ENCODE data around the gene PCSK5. TPM values are rescaled to one million over a fixed set of nuclear protein-coding genes. Genes with fewer than 3 reads are reported as not detected.

The PCSK5 gene
- total and polyA plus RNA-seq, 12 donors, result 2.2 to 31.8 (median 8.4) TPM

DNA sequence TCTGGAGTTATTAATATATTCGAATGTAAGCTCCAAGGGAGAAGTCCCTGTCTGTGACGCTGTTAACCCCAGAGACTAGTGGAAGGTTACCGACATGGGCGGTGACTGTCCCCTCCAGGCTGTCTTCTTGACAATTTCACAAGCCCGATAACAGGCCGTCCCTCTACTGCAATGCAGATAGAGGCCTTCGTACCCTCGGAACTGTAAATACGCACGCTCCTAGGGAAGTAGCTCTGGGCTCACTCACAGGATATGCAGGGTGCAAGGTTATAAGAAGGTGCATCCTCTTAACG lies 504.4 kb downstream of the PCSK5 start:
- WGBS, 4 donors, result 0 to 1% (median 0%) methylated on average over 9 to 11 of the region's 11 CpGs
- Histone ChIP-seq H3K27ac (peak overlapping the region; percentile 94 to 99 (median 96)), H3K36me3 (replicated peaks in 1 of 2) (no peaks in the 10 kb centered on the region), H3K9me3 (replicated peaks in 1 of 3) (no peaks in the 10 kb centered on the region), H3K4me3 (peak overlapping the region; percentile 78 to 94 (median 82)), H3K4me1 (replicated peaks in 1 of 2) (peaks cover 4 to 20% of the 10 kb centered on the region in 2 donors), H3K27me3 (no peaks in the 10 kb centered on the region)
- TF ChIP-seq POLR2A (IDR thresholded peaks at IDR 0.05) (peak in 1 of 2 donors; percentile 45), CTCF (IDR thresholded peaks at IDR 0.05) (peak in 2 of 6 experiments; percentile 1 to 13)
- peak; percentile 59 to 91 (median 82) for DNase-seq
- intact Hi-C loops (cut with DNase I), result no loop called here

DNA sequence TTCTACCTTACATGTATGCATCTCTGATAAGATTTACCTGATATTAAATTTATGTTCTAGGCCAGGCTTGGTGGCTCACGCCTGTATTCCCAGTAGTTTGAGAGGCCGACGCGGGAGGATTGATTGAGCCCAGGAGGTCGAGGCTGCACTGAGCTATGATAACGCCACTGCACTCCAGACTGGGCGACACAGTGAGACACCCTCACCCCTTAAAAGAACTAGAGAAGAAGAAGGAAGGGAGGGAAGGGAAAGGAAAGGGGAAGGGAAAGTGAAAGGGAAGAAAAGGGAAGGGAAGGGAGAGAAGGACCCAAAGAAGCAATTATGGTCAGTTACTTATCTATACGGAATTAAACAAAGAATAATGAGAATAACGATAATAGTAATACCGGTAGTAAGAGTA lies 504.9 kb downstream of the PCSK5 start:
- Histone ChIP-seq H3K4me1 (replicated peaks in 1 of 2) (peaks cover 4 to 18% of the 10 kb centered on the region in 2 donors), H3K4me3 (peak overlapping the region in 1 of 4 donors; percentile 78), H3K9me3 (replicated peaks in 1 of 3) (no peaks in the 10 kb centered on the region), H3K27me3 (no peaks in the 10 kb centered on the region), H3K27ac (peak overlapping the region; percentile 94 to 99 (median 96)), H3K36me3 (replicated peaks in 1 of 2) (no peaks in the 10 kb centered on the region)
- DNase-seq, result peak in 2 of 7 donors; percentile 16 to 62
- TF ChIP-seq POLR2A (IDR thresholded peaks at IDR 0.05), result no peak
- no peak for TF ChIP-seq CTCF (IDR thresholded peaks at IDR 0.05)
- 56 to 65% (median 61%) methylated on average over 10 of the region's 10 CpGs for WGBS, 4 donors
- intact Hi-C loops (cut with DNase I), result no loop called here

- 87 to 89% (median 88%) methylated on average over 6 of the region's 6 CpGs for WGBS, 4 donors
- Histone ChIP-seq H3K4me1 (replicated peaks in 1 of 2) (peaks cover 4 to 10% of the 10 kb centered on the region in 2 donors), H3K9me3 (replicated peaks in 1 of 3) (no peaks in the 10 kb centered on the region), H3K27me3 (no peaks in the 10 kb centered on the region), H3K36me3 (replicated peaks in 1 of 2) (no peaks in the 10 kb centered on the region), H3K4me3 (no peak overlapping the region), H3K27ac (no peak overlapping the region)
- no peak for DNase-seq
- intact Hi-C loops (cut with DNase I), result no loop called here
- TF ChIP-seq CTCF (IDR thresholded peaks at IDR 0.05), result no peak
- no peak for TF ChIP-seq POLR2A (IDR thresholded peaks at IDR 0.05)
Observed at GRCh38 chr9:76396144-76396543, 505.7 kb downstream of the PCSK5 start.

GRCh38 chr9:76396597-76396996 lies 506.1 kb downstream of the PCSK5 start:
- intact Hi-C loops (cut with DNase I), result no loop called here
- Histone ChIP-seq H3K36me3 (replicated peaks in 1 of 2) (no peaks in the 10 kb centered on the region), H3K27me3 (no peaks in the 10 kb centered on the region), H3K4me1 (replicated peaks in 1 of 2) (peaks cover 4 to 7% of the 10 kb centered on the region in 2 donors), H3K4me3 (no peak overlapping the region), H3K9me3 (replicated peaks in 1 of 3) (no peaks in the 10 kb centered on the region), H3K27ac (no peak overlapping the region)
- no peak for DNase-seq
- TF ChIP-seq CTCF (IDR thresholded peaks at IDR 0.05), result no peak
- TF ChIP-seq POLR2A (IDR thresholded peaks at IDR 0.05), result no peak
- WGBS, 4 donors, result 92 to 95% (median 94%) methylated on average over 12 to 13 of the region's 13 CpGs

Measured in adrenal gland (tissue), 12 donors.